GM23338 (cell line): ENCODE data around the gene PCDH10.

Experiments used
- CREB1 ChIP-seq: fragments of 250-450 bp; sonication (Bioruptor Pico); IDR thresholded peaks from 2 replicates; pipeline ENCODE4 v1.5.0; 2020; ENCODE audit warnings: low read depth, mild to moderate bottlenecking, moderate library complexity
- EZH2 ChIP-seq: fragments of 200-600 bp; sonication (generic); IDR thresholded peaks from one replicate; pipeline ENCODE4 v1.8.0; 2017; ENCODE audit warnings: antibody characterized with exemption, mild to moderate bottlenecking, low read depth; ENCODE audit not compliant: unreplicated experiment
- EZH2phosphoT487 ChIP-seq: fragments of 200-600 bp; sonication (generic); IDR thresholded peaks from one replicate; pipeline ENCODE4 v1.8.1; 2018; ENCODE audit warnings: antibody characterized with exemption; ENCODE audit not compliant: unreplicated experiment
- JUNB ChIP-seq: IDR thresholded peaks from one replicate; pipeline ENCODE4 v1.6.1; 2016; ENCODE audit warnings: antibody characterized with exemption; ENCODE audit not compliant: unreplicated experiment
- POLR2AphosphoS5 ChIP-seq: IDR thresholded peaks from 2 replicates; pipeline ENCODE4 v1.6.1; 2016; ENCODE audit warnings: antibody characterized with exemption, low read depth
- ZNF114 ChIP-seq: fragments of 250-450 bp; sonication (Bioruptor Pico); IDR thresholded peaks from 2 replicates; pipeline ENCODE4 v1.5.0; 2020; ENCODE audit warnings: mild to moderate bottlenecking, moderate library complexity
- ZNF331 ChIP-seq: fragments of 250-450 bp; sonication (Bioruptor Pico); IDR thresholded peaks from 2 replicates; pipeline ENCODE4 v1.5.0; 2020; ENCODE audit warnings: low read depth, mild to moderate bottlenecking, moderate library complexity
- TF ChIP-seq, protein P1 (sequence below), 2 experiments: fragments of 200-600 bp in 1 of 2; sonication (generic) in 1 of 2; conservative IDR thresholded peaks; 2 replicates each; pipeline versions ENCODE4 v1.5.1 to v1.6.1; 2016 to 2017; ENCODE audit warnings: antibody characterized with exemption in 2 of 2, low read depth in 2 of 2, mild to moderate bottlenecking in 2 of 2, moderate library complexity in 1 of 2
- TF ChIP-seq, protein P2 (sequence below): IDR thresholded peaks from one replicate; pipeline ENCODE4 v1.6.1; 2018; ENCODE audit warnings: antibody characterized with exemption; ENCODE audit not compliant: unreplicated experiment
- TF ChIP-seq, protein P3 (sequence below): fragments of 250-450 bp; sonication (Bioruptor Pico); IDR thresholded peaks from 2 replicates; pipeline ENCODE4 v1.5.0; 2020; ENCODE audit warnings: mild to moderate bottlenecking, moderate library complexity
- TF ChIP-seq, protein P4 (sequence below): IDR thresholded peaks from 2 replicates; pipeline ENCODE4 v1.6.1; 2016; ENCODE audit warnings: antibody characterized with exemption

DNA sequence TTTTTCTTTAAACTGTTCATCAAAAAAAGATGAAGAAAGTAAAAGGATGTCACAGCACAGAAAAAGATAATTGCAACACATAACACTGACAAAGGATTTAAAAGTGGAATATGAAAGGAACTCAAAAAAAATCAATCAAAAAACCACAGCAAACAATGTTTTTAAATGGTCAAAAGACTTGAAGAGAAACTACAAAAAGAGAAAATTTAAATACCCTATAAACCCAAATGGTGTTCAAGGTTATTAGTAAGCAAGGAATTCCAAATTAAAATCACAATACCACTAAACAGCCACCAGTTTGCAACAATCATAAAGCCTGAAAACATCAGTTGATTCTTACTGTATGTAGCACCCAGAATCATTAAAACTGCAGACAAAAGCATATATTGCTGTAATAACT, 36.5 kb upstream of the PCDH10 start:
- TF ChIP-seq JUNB = no peak
- TF ChIP-seq, protein P1, sequence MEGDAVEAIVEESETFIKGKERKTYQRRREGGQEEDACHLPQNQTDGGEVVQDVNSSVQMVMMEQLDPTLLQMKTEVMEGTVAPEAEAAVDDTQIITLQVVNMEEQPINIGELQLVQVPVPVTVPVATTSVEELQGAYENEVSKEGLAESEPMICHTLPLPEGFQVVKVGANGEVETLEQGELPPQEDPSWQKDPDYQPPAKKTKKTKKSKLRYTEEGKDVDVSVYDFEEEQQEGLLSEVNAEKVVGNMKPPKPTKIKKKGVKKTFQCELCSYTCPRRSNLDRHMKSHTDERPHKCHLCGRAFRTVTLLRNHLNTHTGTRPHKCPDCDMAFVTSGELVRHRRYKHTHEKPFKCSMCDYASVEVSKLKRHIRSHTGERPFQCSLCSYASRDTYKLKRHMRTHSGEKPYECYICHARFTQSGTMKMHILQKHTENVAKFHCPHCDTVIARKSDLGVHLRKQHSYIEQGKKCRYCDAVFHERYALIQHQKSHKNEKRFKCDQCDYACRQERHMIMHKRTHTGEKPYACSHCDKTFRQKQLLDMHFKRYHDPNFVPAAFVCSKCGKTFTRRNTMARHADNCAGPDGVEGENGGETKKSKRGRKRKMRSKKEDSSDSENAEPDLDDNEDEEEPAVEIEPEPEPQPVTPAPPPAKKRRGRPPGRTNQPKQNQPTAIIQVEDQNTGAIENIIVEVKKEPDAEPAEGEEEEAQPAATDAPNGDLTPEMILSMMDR (conservative IDR thresholded peaks at IDR 0.05; ENCODE audit: low read depth in 2 of 2) = no peak
- TF ChIP-seq, protein P2, sequence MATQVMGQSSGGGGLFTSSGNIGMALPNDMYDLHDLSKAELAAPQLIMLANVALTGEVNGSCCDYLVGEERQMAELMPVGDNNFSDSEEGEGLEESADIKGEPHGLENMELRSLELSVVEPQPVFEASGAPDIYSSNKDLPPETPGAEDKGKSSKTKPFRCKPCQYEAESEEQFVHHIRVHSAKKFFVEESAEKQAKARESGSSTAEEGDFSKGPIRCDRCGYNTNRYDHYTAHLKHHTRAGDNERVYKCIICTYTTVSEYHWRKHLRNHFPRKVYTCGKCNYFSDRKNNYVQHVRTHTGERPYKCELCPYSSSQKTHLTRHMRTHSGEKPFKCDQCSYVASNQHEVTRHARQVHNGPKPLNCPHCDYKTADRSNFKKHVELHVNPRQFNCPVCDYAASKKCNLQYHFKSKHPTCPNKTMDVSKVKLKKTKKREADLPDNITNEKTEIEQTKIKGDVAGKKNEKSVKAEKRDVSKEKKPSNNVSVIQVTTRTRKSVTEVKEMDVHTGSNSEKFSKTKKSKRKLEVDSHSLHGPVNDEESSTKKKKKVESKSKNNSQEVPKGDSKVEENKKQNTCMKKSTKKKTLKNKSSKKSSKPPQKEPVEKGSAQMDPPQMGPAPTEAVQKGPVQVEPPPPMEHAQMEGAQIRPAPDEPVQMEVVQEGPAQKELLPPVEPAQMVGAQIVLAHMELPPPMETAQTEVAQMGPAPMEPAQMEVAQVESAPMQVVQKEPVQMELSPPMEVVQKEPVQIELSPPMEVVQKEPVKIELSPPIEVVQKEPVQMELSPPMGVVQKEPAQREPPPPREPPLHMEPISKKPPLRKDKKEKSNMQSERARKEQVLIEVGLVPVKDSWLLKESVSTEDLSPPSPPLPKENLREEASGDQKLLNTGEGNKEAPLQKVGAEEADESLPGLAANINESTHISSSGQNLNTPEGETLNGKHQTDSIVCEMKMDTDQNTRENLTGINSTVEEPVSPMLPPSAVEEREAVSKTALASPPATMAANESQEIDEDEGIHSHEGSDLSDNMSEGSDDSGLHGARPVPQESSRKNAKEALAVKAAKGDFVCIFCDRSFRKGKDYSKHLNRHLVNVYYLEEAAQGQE = no peak
- TF ChIP-seq EZH2phosphoT487 = no peak
- no peak for TF ChIP-seq EZH2
- TF ChIP-seq, protein P3, sequence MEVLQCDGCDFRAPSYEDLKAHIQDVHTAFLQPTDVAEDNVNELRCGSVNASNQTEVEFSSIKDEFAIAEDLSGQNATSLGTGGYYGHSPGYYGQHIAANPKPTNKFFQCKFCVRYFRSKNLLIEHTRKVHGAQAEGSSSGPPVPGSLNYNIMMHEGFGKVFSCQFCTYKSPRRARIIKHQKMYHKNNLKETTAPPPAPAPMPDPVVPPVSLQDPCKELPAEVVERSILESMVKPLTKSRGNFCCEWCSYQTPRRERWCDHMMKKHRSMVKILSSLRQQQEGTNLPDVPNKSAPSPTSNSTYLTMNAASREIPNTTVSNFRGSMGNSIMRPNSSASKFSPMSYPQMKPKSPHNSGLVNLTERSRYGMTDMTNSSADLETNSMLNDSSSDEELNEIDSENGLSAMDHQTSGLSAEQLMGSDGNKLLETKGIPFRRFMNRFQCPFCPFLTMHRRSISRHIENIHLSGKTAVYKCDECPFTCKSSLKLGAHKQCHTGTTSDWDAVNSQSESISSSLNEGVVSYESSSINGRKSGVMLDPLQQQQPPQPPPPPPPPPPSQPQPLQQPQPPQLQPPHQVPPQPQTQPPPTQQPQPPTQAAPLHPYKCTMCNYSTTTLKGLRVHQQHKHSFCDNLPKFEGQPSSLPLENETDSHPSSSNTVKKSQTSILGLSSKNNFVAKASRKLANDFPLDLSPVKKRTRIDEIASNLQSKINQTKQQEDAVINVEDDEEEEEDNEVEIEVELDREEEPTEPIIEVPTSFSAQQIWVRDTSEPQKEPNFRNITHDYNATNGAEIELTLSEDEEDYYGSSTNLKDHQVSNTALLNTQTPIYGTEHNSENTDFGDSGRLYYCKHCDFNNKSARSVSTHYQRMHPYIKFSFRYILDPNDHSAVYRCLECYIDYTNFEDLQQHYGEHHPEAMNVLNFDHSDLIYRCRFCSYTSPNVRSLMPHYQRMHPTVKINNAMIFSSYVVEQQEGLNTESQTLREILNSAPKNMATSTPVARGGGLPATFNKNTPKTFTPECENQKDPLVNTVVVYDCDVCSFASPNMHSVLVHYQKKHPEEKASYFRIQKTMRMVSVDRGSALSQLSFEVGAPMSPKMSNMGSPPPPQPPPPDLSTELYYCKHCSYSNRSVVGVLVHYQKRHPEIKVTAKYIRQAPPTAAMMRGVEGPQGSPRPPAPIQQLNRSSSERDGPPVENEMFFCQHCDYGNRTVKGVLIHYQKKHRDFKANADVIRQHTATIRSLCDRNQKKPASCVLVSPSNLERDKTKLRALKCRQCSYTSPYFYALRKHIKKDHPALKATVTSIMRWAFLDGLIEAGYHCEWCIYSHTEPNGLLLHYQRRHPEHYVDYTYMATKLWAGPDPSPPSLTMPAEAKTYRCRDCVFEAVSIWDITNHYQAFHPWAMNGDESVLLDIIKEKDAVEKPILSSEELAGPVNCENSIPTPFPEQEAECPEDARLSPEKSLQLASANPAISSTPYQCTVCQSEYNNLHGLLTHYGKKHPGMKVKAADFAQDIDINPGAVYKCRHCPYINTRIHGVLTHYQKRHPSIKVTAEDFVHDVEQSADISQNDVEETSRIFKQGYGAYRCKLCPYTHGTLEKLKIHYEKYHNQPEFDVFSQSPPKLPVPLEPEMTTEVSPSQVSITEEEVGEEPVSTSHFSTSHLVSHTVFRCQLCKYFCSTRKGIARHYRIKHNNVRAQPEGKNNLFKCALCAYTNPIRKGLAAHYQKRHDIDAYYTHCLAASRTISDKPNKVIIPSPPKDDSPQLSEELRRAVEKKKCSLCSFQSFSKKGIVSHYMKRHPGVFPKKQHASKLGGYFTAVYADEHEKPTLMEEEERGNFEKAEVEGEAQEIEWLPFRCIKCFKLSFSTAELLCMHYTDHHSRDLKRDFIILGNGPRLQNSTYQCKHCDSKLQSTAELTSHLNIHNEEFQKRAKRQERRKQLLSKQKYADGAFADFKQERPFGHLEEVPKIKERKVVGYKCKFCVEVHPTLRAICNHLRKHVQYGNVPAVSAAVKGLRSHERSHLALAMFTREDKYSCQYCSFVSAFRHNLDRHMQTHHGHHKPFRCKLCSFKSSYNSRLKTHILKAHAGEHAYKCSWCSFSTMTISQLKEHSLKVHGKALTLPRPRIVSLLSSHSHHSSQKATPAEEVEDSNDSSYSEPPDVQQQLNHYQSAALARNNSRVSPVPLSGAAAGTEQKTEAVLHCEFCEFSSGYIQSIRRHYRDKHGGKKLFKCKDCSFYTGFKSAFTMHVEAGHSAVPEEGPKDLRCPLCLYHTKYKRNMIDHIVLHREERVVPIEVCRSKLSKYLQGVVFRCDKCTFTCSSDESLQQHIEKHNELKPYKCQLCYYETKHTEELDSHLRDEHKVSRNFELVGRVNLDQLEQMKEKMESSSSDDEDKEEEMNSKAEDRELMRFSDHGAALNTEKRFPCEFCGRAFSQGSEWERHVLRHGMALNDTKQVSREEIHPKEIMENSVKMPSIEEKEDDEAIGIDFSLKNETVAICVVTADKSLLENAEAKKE = no peak
- TF ChIP-seq POLR2AphosphoS5 = no peak
- no peak for TF ChIP-seq CREB1 (CRISPR knock-in tag)
- no peak for TF ChIP-seq ZNF114 (CRISPR knock-in tag)
- TF ChIP-seq ZNF331 (CRISPR knock-in tag) = no peak
- TF ChIP-seq, protein P4, sequence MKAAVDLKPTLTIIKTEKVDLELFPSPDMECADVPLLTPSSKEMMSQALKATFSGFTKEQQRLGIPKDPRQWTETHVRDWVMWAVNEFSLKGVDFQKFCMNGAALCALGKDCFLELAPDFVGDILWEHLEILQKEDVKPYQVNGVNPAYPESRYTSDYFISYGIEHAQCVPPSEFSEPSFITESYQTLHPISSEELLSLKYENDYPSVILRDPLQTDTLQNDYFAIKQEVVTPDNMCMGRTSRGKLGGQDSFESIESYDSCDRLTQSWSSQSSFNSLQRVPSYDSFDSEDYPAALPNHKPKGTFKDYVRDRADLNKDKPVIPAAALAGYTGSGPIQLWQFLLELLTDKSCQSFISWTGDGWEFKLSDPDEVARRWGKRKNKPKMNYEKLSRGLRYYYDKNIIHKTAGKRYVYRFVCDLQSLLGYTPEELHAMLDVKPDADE = no peak
